ENCODE results near the gene BAIAP2L1.

The BAIAP2L1 gene

DNA sequence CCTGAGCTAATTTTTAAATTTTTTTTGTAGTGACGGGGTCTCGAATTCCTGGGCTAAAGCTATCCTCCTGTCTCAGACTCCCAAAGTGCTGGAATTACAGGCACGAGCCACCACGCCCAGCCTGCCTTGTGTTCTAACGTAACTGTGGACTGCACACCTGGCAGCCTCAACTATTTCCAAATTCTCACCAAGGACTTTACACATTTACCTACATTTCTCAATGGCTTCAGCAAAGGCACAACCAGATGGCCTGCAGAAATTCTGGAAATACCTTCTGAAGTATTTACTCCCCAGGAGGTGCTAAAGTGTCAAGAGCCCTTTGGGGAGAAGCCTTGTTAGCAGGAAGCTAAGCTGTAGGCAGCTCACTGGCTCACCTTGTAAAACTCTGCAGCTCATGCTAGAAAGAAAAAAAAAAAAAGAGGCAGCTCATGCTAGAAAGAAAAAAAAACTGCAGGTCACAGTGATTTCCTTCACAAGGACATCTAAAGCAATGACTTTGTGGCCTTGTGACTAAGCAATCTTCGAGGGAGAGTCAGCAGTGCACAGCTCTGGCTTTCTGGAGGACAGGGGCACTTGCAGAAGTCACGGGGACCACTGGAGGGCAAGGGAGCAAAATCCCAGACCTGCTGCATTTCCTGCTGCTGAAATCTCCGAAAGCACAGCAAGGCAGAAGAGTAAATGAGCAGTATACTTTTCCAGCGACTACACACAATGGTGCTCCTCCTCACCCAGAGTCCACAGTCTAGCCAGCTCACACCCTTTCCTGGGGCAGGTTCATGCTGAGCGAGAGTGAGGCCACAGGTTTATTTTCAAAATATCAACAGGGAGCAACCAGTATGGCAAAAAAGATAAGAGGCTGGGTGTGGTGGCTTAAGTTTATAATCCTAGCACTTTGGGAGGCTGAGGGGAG, 40.4 kb downstream of the BAIAP2L1 start:
- in situ Hi-C loops (cut with HindIII; ENCODE audit: low sequenced_read_pairs): no loop called here

DNA sequence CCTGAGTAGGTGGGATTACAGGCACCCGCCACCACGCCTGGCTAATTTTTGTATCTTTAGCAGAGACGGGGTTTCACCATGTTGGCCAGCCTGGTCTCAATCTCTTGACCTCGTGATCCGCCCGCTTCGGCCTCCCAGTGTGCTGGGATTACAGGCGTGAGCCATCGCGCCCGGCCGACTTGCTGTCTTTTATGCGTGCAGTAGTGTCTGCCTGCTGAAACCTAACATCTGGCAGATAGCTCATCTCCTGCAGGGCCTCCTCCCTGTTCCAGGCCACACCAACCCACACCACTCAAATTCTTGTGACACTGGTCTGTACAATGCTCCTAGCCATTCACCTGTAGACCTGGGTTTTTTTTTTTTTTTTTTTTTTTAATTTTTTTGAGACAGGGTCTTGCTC, 41.5 kb downstream of the BAIAP2L1 start:
- in situ Hi-C loops (cut with HindIII; ENCODE audit: low sequenced_read_pairs): no loop called here

DNA sequence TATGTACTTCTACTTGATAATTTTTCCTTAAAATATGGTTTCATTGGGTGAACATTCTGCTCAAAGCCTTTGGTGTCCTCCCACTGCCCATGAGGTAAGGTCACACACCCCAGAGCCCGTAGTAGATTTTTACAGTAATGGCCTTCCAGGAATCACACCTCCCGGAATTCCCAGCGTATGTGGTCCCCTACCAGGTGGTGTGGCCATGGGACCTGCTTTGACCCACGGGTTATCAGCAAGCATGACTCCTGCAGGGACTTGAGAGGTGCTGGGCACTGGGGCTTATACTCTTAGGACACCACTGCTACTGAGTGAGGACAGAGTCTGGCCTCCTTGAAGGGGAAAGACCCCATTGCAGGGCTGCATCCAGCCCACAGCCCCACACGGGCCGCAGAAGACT, 42.2 kb downstream of the BAIAP2L1 start:
- in situ Hi-C loops (cut with HindIII; ENCODE audit: low sequenced_read_pairs): no loop called here

DNA sequence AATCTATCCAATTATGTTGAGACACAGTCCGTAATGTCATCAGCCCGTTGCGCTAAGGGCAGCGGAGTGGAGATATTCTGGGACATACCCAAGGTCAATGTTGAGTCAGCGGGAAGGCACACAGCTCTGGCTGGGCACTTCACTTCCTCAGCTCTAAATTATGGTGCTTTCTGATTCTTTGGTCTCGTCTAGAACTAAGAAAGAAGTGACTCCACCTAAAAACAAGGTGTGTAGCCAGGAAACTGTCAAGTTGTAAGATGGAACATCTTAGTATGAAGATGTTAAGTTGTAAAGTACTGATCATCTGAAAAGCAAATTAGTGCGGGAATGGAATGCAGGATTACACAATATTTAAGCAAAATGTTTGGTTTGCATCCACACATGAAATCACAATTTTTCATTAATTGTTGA, 43.1 kb downstream of the BAIAP2L1 start:
- in situ Hi-C loops (cut with HindIII; ENCODE audit: low sequenced_read_pairs): no loop called here

DNA sequence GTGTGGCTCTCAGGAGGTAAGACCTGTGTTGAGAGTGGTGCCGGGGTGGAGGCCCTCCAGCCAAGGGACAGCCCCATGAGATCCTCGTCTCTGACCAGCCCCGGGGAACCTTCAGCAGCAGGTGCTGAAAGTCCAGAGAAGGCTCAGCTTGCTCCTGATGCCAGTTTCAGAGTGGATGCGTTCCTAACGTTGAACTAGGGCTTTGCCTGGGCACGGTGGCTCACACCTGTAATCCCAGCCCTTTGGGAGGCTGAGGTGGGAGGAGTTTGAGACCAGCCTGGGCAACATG, 45.7 kb downstream of the BAIAP2L1 start:
- in situ Hi-C loops (cut with HindIII; ENCODE audit: low sequenced_read_pairs): no loop called here

DNA sequence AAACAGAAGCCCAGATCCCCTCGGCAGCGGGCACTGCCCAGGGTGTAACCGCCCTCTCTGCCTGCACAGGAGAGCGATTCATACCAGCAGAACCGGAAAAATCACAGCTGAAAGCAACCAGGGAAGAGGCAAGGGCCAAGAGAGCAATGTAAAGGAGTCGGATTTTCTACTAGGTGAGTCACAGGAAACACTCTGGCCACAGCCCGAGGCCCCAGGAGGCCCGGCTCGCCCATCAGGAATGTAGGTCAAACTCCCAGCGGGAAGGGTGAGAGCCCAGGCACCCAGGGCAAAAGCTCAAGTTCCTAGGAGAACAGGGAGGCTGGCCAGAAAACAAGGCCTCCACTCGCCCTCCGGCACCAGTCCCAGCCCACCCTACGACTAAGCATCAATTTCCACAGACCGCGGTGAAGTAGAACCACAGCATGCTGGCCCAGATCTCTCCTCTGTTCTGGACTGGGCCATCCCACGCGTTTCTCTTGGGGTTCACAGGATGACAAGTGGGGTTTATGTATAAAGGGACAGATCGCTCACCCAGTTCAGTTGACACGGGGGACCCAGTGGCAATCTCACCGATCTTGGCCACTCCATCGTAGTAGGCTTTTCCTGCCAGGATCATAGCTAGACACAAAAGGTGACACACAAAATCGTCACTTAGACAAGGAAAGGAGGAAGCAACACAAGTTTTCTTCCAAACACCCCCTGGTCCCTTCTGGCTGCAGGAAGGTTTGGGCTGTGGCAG, 46.2 kb downstream of the BAIAP2L1 start:
- in situ Hi-C loops (cut with HindIII; ENCODE audit: low sequenced_read_pairs): no loop called here

DNA sequence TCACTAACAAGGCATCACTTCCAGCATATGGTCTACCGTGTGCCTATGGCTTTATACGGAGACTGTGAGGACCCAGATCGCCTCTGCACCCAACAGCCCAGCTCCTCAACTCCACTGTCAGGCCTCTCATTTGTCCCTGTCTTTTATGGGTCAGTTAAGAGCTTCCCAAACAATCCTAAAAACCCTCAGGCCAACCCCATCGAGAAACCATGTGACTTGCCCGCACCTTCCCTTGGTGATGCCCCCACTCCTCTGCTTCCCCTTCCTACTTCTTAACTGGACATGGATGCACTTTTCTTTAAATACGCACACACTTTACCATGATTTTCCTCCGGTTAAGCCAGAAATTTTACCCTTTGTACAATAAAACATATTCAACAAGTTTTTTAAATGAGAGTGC, 46.8 kb downstream of the BAIAP2L1 start:
- in situ Hi-C loops (cut with HindIII; ENCODE audit: low sequenced_read_pairs): no loop called here

DNA sequence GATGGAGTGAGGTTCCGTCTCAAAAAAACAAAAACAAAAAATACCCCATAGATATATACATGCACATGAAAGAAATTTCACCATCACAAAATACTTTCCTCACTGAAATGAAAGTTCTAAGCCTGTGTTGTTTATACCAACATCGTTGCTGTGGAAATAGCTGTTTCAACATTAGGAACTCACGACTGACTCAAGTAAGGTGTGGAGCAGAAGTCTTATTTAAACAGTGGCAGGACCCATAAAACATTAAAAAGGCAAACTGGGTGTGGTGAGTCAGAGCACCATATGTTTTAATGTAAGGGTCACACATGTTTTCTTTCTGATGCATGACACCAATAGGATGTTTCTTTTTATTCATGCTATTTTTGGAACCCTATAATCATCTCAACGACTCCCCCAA, 48.3 kb downstream of the BAIAP2L1 start:
- in situ Hi-C loops (cut with HindIII; ENCODE audit: low sequenced_read_pairs): no loop called here

DNA sequence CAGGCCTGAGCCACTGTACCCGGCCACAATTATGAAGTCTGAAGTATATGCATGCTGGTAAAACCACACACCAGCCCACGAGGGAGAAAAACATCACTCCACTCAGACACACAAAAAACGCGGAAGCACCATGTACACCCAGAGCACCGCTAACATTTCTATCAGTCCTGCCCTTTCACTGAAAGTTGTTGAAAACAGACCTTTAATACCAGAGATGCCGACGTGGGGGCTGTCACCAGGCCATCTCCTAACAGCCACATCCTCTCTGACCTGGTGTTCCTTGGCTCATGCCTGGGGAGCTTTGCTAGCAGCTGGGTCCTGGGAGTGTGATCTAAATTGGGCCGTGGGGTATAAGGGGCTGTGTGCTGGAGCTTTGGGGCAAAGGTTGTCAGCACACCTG, 49.8 kb downstream of the BAIAP2L1 start:
- in situ Hi-C loops (cut with HindIII; ENCODE audit: low sequenced_read_pairs): no loop called here

DNA sequence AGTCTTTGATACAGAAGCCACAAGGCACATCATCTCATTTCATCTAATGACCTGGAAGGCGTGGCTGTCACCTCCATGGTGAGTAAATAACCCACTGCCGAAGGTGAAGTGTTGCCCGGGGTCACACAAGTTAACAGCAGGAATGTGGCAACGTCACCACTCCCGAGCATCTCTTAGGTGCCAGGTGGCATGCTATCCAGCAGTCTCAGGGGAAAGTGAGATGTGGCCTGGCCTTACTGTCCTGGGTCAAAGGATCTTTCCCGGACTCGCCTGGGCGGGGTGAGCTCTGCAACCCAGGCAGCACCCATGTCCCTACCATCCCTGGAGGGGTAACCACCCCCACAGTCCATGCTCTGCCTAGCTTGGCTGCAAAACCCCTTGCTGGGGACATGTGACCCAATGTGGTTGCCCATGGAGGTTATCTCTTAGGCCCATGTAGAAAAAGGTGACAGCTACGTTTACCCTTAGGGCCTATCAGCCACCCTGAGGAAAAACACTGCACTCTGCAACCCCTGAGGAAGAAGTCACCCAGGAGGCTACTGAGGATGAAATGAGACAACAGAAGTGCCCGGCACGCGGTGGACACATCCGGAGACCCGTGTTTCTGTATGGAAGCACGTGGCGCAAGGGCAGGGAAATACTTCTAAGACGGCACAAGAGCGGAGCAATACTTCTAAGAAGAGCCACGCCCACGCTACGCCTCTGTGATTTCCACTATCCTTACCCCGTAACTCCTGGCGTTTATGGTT, 52.0 kb downstream of the BAIAP2L1 start:
- in situ Hi-C loops (cut with HindIII; ENCODE audit: low sequenced_read_pairs): no loop called here

DNA sequence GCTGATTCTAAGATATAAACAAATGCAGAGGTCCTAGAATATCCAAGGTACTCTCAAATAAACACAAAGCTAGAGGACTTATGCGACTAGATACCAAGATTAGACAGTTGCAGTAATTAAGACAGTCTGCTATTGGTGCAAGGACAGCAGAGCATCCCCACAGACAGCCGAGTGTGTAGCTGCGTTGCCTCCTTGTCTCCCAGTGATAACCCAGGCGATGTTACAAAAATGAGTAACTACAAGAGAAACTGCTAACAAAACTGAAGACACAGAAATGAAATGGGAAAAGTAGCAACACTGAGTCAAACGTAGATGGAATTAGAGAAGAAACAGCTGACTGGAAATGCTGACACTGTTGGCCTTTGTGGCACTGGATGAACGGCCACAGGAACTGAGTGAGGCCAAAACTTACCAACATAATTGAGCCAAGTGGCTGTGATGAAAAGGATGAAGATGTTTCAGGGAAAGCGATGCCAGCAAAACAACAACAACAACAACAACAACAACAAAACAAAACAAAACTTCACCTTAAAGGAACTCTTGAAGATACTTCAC, 54.3 kb downstream of the BAIAP2L1 start:
- in situ Hi-C loops (cut with HindIII; ENCODE audit: low sequenced_read_pairs): no loop called here

DNA sequence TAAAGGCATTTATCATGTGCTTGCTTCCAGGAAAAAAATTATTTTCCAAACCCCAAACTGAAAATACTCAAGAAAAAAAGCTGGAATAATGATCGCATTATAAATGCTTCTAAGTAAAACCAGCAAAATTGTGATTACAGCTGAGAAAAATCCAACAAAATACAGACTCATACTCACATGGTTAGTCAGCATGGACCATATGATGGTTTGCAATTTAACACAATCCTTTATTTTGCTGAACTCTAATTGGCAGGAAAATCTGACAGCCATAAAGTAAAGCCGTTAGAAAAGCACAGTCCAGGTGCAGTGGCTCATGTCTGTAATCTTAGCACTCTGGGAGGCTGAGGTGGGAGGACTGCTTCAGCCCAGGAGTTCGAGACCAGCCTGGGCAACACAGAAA, 59.8 kb downstream of the BAIAP2L1 start:
- in situ Hi-C loops (cut with HindIII; ENCODE audit: low sequenced_read_pairs): no loop called here

DNA sequence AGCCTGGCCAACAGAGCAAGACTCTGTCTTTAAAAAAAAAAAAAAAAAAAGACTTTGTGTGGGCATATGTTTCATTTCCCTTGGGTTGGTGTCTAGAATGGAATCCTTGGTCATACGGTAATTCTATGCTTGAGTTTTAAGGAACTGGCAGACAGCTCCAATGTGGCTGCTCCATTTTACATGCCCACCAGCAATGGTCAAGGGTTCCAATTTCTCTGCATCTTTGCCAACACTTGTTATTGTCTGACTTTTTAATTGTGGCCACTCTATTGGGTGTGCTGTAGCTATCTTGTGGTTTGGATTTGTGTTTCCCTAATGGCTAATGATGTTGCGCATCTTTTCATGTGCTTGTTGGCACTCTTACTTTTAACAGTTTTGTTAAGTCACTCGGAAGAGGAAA, 61.8 kb downstream of the BAIAP2L1 start:
- in situ Hi-C loops (cut with HindIII; ENCODE audit: low sequenced_read_pairs): no loop called here

DNA sequence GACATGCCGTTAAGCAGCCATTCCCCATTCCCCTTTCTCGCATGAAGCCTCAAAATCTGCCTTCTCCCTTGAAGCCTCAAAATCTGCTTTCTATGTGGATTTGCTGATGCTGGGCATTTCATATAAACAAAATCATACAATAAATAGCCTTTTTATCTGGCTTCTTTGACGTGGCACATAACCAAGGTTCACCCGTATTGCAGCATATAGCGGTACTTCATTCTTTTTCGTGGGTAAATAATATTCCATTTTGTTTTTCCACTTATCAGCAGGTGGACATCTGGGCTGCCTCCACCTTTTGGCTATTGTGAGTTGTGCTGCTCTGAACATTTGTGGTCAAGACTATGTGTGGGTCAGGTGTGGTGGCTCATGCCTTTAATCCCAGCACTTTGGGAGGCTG, 62.4 kb downstream of the BAIAP2L1 start:
- in situ Hi-C loops (cut with HindIII; ENCODE audit: low sequenced_read_pairs): no loop called here

DNA sequence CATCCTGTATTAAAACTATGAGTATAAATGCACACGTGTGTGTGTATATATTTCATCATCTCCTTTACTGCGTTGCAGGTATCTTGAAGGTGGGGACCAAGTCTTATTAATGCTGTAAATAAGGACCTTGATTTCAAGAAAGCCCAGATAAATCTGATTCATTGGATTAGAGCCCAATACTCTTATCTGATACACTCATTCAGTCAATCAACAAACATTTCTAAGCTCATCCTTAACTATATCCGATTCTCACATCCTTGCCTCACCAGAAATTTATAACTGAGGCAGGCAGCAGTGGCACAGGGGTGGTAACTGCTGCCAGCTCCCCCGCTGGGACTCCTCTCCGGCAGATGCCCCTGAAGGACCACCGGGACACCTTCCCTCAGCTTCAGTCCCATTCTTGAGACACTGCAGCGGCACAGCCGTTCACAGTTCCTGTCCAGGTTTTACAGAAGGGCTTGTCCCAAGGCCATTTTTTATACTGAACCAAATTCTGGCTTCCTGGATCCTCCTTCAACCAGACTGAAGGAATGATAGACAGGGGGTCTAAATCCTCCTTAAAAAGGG, 65.4 kb downstream of the BAIAP2L1 start:
- in situ Hi-C loops (cut with HindIII; ENCODE audit: low sequenced_read_pairs): no loop called here

DNA sequence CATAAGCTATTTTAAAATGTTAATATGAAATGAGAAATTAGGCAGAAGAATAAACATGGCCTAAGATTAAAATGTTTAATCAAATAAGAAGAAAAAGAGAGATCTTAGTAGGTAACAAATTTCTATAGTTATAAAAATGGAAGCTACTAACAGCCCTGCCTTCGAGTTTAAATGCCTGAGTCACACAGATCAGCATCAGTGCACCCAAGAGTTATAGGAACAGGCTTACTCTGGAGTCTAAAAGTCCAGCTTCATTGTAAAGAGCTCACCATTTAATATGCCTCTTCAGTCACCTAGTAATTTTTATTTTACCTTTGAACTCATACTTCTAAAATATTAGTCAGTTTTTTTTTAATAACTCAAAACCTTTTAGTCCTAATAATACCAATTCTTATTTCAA, 66.8 kb downstream of the BAIAP2L1 start:
- in situ Hi-C loops (cut with HindIII; ENCODE audit: low sequenced_read_pairs): no loop called here

DNA sequence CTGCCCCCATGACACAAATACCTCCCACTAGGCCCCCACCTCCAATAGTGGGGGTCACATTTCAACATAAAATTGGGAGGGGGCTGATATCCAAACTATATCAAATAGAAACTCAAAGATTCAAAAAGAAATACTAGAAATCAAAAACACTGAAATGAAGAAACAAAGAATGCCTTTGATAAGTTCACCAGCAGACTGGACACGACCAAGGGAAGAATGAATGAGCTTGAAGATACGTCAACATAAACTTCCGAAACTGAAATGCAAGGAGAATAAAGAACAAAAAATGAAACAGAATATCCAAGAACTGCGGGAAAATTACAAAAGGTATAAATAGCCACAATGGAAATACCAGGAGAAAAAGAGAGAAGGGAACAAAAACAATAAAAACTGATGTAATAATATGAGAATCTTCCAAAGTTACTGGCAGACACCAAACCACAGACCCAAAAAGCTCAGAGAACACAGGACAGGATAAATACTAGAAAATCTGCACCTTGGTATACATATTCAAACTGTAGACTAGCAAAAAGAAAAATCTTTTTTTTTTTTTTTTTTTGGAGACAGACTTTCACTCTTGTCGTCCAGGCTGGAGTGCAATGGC, 69.9 kb downstream of the BAIAP2L1 start:
- in situ Hi-C loops (cut with HindIII; ENCODE audit: low sequenced_read_pairs): no loop called here

DNA sequence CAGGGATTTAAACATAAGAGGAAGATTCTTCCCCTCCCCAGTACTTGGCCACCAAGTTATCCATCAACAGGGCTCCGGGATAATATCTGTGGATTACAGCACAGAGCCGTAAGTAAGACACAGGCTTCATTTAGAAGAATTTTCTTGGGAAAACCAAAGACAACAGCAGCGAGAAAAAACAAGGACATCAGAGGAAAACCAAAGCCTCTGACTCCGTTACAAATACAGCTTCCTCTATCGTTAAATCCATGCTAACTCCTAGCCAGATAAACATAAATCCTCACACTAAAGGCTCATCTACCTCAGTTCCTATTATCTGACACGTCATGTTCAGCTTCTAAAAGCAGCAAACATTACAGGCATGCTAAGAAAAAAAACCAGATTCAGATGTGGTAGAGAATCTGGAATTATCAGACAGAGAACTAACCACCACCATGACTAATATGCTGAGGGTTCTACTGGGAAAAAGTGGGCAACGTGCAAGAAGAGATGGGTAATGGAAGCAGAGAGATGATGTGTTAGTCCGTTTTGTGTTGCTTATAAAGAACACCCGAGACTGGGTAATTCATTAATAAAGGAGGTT, 71.0 kb downstream of the BAIAP2L1 start:
- in situ Hi-C loops (cut with HindIII; ENCODE audit: low sequenced_read_pairs): no loop called here

DNA sequence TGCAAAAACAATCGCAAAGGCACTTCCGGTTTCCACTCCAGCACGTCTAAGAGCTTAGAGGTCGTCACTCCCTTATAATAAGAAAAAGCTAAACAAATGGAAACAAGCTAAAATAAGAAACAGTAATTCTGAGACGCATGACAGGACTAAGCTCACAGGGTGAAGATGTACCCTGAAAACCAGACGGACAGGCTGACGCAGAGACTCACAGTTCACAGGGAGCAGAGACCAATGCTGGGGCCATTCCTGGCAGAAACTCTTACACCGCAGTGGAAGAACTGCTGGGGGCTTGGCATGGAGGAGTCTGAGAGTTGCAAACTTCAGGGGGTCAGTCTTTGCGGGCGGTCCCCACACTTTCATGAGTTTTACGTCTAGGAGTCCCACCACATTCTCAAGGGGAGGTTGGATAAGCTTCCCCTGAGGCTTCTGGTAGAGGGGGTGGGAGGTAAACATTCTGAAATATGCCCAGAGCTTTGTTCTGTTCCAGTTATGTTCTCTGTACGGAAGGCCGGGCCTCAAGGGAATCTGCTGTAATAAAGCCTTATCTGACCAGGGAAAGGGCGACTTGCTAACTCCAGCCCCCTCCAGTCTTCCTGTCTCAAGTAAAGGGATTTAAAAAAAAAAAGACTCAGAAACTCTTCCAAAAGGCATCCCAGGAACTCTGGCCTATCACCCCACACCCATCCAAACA, 71.6 kb downstream of the BAIAP2L1 start:
- in situ Hi-C loops (cut with HindIII; ENCODE audit: low sequenced_read_pairs): no loop called here

DNA sequence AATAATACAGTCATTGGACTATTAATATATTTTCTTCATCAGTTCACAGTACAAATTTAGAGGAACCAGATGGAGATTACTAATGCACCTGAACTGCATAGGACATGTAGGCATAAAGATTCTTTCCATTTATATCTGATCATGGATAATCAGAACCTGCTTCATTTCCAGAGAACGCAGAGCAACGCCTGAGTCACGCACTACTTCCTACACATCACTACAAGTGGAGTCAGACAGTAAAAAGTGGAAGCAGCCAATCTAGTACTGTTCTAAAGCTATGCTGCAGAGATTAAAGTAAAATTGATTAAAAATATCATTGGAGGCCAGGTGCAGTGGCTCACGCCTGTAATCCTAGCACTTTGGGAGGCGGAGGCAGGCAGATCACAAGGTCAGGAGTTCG, 76.1 kb downstream of the BAIAP2L1 start:
- in situ Hi-C loops (cut with HindIII; ENCODE audit: low sequenced_read_pairs): no loop called here

Data from endothelial cell of hepatic sinusoid (primary cell).